ENCODE measurements around the gene TSC22D1. TPM values are rescaled to one million over a fixed set of nuclear protein-coding genes. Genes with fewer than 3 reads are reported as not detected.

TSC22D1 gene
- polyA plus RNA-seq, 1 donor (not counting 4 experiments of a cell fraction or from before 2014, with no cell fraction given): 177 TPM

DNA sequence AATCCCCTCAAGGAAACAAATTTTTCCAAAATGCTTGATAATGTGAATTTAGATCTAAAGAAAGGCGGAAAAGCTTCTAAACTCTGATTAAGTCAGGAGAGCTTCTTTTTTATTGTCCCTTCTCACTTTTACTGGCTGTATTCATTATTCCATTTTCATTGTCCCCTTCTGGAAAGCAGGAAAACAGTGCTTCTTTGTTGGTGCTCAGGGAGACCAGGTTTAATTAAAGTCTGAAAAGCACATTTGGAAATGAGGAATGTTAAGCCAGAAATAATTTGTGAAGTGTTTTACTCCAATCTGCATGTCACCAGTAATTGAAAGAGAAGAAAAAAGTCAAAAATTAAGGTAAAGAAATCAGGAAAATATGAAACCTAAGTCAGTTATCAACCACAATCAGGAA lies 43.5 kb upstream of the TSC22D1 start:
- no peaks in the 10 kb centered on the region for H4K20me1 ChIP-seq (ENCODE audit: control insufficient read depth, extremely low read depth, insufficient read depth, low read length)
- no peaks in the 10 kb centered on the region for H3K4me1 ChIP-seq (ENCODE audit: control insufficient read depth, extremely low read depth, insufficient read depth, low read length)
- H3K27me3 ChIP-seq (ENCODE audit: control insufficient read depth, extremely low read depth, insufficient read depth, low read length): no peaks in the 10 kb centered on the region
- TF ChIP-seq, protein P1, sequence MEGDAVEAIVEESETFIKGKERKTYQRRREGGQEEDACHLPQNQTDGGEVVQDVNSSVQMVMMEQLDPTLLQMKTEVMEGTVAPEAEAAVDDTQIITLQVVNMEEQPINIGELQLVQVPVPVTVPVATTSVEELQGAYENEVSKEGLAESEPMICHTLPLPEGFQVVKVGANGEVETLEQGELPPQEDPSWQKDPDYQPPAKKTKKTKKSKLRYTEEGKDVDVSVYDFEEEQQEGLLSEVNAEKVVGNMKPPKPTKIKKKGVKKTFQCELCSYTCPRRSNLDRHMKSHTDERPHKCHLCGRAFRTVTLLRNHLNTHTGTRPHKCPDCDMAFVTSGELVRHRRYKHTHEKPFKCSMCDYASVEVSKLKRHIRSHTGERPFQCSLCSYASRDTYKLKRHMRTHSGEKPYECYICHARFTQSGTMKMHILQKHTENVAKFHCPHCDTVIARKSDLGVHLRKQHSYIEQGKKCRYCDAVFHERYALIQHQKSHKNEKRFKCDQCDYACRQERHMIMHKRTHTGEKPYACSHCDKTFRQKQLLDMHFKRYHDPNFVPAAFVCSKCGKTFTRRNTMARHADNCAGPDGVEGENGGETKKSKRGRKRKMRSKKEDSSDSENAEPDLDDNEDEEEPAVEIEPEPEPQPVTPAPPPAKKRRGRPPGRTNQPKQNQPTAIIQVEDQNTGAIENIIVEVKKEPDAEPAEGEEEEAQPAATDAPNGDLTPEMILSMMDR (optimal IDR thresholded peaks at IDR 0.05 in 1 of 3, IDR thresholded peaks at IDR 0.05 in 1 of 3, conservative IDR thresholded peaks at IDR 0.05 in 1 of 3; ENCODE audit: extremely low read depth in 1 of 3, insufficient read depth in 2 of 3, low read length in 3 of 3): no peak
- no peak for TF ChIP-seq EZH2 (IDR thresholded peaks at IDR 0.05; ENCODE audit: low read length)
- no peaks in the 10 kb centered on the region for H3K9me3 ChIP-seq (ENCODE audit: control insufficient read depth, low read depth, low read length)
- DNase-seq (ENCODE audit: low read depth, low spot score) (no peak), FAIRE-seq (no peak)
- H3K9ac ChIP-seq (ENCODE audit: control insufficient read depth, extremely low read depth, insufficient read depth, low read length): no peak overlapping the region
- H3K27ac ChIP-seq (ENCODE audit: control insufficient read depth, insufficient read depth, low read length): no peak overlapping the region
- H2AFZ ChIP-seq (ENCODE audit: control insufficient read depth, low read length): no peak overlapping the region
- H3K4me3 ChIP-seq (ENCODE audit: control insufficient read depth in 2 of 3, extremely low read depth in 1 of 3, insufficient read depth in 2 of 3, low read depth in 1 of 3, low read length in 3 of 3): no peak overlapping the region
- no peak overlapping the region for H3K4me2 ChIP-seq (ENCODE audit: control insufficient read depth, extremely low read depth, insufficient read depth, low read depth, low read length)
- H3K79me2 ChIP-seq (ENCODE audit: control insufficient read depth, insufficient read depth, low read length): no peaks in the 10 kb centered on the region
- H3K36me3 ChIP-seq (ENCODE audit: control insufficient read depth in 2 of 2, extremely low read depth in 1 of 2, insufficient read depth in 2 of 2, low read length in 2 of 2): no peaks in the 10 kb centered on the region
- dilution Hi-C loops (cut with MboI; ENCODE audit: extremely low pct_ligation_motif_present, low sequenced_read_pairs): no loop called here
- no peaks in the 10 kb centered on the region for H3K9me1 ChIP-seq (ENCODE audit: control insufficient read depth, extremely low read depth, insufficient read depth, low read length)

DNA sequence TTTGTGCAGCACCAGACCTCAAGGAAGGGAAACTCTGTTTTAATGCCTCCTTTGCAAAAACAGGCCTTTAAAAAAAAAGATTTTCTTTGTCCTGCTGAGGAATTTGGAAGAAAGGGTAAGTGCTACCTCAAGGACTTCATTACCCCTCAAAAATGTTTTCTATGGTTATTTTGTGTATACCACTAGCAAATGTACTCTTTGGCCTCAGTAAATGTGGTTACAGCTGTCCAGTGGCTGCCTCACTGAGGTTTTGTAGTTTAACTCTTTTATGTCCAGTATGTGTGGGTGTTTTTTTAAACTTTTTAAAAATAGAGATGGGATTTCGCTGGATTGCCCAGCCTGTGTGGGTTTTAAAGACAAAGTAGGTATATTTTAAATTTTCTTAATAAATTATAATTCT lies 42.2 kb upstream of the TSC22D1 start:
- Histone ChIP-seq H3K4me3 (ENCODE audit: control insufficient read depth in 2 of 3, extremely low read depth in 1 of 3, insufficient read depth in 2 of 3, low read depth in 1 of 3, low read length in 3 of 3) (no peak overlapping the region), H3K9me1 (ENCODE audit: control insufficient read depth, extremely low read depth, insufficient read depth, low read length) (no peaks in the 10 kb centered on the region), H3K79me2 (ENCODE audit: control insufficient read depth, insufficient read depth, low read length) (no peaks in the 10 kb centered on the region), H3K4me1 (ENCODE audit: control insufficient read depth, extremely low read depth, insufficient read depth, low read length) (no peaks in the 10 kb centered on the region), H3K27me3 (ENCODE audit: control insufficient read depth, extremely low read depth, insufficient read depth, low read length) (no peaks in the 10 kb centered on the region), H2AFZ (ENCODE audit: control insufficient read depth, low read length) (no peak overlapping the region), H3K27ac (ENCODE audit: control insufficient read depth, insufficient read depth, low read length) (no peak overlapping the region), H3K36me3 (ENCODE audit: control insufficient read depth in 2 of 2, extremely low read depth in 1 of 2, insufficient read depth in 2 of 2, low read length in 2 of 2) (no peaks in the 10 kb centered on the region), H4K20me1 (ENCODE audit: control insufficient read depth, extremely low read depth, insufficient read depth, low read length) (no peaks in the 10 kb centered on the region), H3K4me2 (ENCODE audit: control insufficient read depth, extremely low read depth, insufficient read depth, low read depth, low read length) (no peak overlapping the region), H3K9me3 (ENCODE audit: control insufficient read depth, low read depth, low read length) (no peaks in the 10 kb centered on the region), H3K9ac (ENCODE audit: control insufficient read depth, extremely low read depth, insufficient read depth, low read length) (no peak overlapping the region)
- no peak for FAIRE-seq
- TF ChIP-seq, protein P1 (optimal IDR thresholded peaks at IDR 0.05 in 1 of 3, IDR thresholded peaks at IDR 0.05 in 1 of 3, conservative IDR thresholded peaks at IDR 0.05 in 1 of 3; ENCODE audit: extremely low read depth in 1 of 3, insufficient read depth in 2 of 3, low read length in 3 of 3): no peak
- TF ChIP-seq EZH2 (IDR thresholded peaks at IDR 0.05; ENCODE audit: low read length): no peak
- DNase-seq (ENCODE audit: low read depth, low spot score): no peak
- dilution Hi-C loops (cut with MboI; ENCODE audit: extremely low pct_ligation_motif_present, low sequenced_read_pairs): no loop called here

All from keratinocyte (primary cell).